Fibroblast of lung (primary cell): ENCODE data around the gene MAPKAPK2. TPM values are rescaled to one million over a fixed set of nuclear protein-coding genes. Genes with fewer than 3 reads are reported as not detected.
A peak's percentile ranks its signal among the peaks of the same experiment; 100 is the strongest.

Experiments used
- DNase-seq, 2 donors: peaks; one replicate each; pipeline versions ENCODE4 v3.0.0 to v3.0.0-alpha.2; 2010; ENCODE audit warnings: low read depth in 2 of 2
- H2AFZ ChIP-seq: 2 replicates; pipeline ENCODE4 v1.5.1; 2012; ENCODE audit warnings: low read length, control low read depth, inconsistent platforms
- H3K27ac ChIP-seq: 2 replicates; pipeline ENCODE4 v1.5.1; 2011; ENCODE audit warnings: low read length, control low read depth; ENCODE audit not compliant: insufficient read depth
- H3K27me3 ChIP-seq: 2 replicates; pipeline ENCODE4 v1.5.1; 2011; ENCODE audit warnings: mild to moderate bottlenecking, low read length; ENCODE audit not compliant: control insufficient read depth, insufficient read depth
- H3K36me3 ChIP-seq: 2 replicates; pipeline ENCODE4 v1.5.1; 2011; ENCODE audit warnings: low read length; ENCODE audit not compliant: control insufficient read depth, insufficient read depth
- H3K4me1 ChIP-seq: 2 replicates; pipeline ENCODE4 v1.5.1; 2011; ENCODE audit warnings: low read length; ENCODE audit not compliant: control insufficient read depth, insufficient read depth; ENCODE audit errors: extremely low read depth
- H3K4me2 ChIP-seq: 2 replicates; pipeline ENCODE4 v1.5.1; 2011; ENCODE audit warnings: low read length, control low read depth; ENCODE audit not compliant: insufficient read depth; ENCODE audit errors: extremely low read depth
- H3K4me3 ChIP-seq, 4 experiments: fragments of 200-600 bp in 1 of 4; sonication (generic) in 1 of 4; replicated peaks in 1 of 4; 2 replicates each; pipeline ENCODE4 v1.5.1; 2011 to 2016; ENCODE audit warnings: low read length in 4 of 4, low read depth in 3 of 4, mild to moderate bottlenecking in 3 of 4, control low read depth in 2 of 4, inconsistent platforms in 1 of 4, mixed read lengths in 1 of 4; ENCODE audit not compliant: insufficient read depth in 1 of 4; ENCODE audit errors: control extremely low read depth in 1 of 4
- H3K79me2 ChIP-seq: 2 replicates; pipeline ENCODE4 v1.5.1; 2012; ENCODE audit warnings: mild to moderate bottlenecking, low read length, inconsistent platforms; ENCODE audit not compliant: control insufficient read depth, insufficient read depth
- H3K9ac ChIP-seq: 2 replicates; pipeline ENCODE4 v1.5.1; 2011; ENCODE audit warnings: mild to moderate bottlenecking, low read length, control low read depth; ENCODE audit not compliant: insufficient read depth
- H3K9me3 ChIP-seq: 2 replicates; pipeline ENCODE4 v1.5.1; 2012; ENCODE audit warnings: low read depth, low read length; ENCODE audit not compliant: control insufficient read depth, insufficient read depth
- H4K20me1 ChIP-seq: 2 replicates; pipeline ENCODE4 v1.5.1; 2011; ENCODE audit warnings: low read length; ENCODE audit not compliant: control insufficient read depth, insufficient read depth; ENCODE audit errors: extremely low read depth
- CTCF ChIP-seq, 2 donors: IDR thresholded peaks in 1 of 2; conservative IDR thresholded peaks in 1 of 2; 1 replicate in 1 of 2; 2 replicates in 1 of 2; pipeline ENCODE4 v1.5.1; 2011 to 2012; ENCODE audit warnings: low read length in 2 of 2, control low read depth in 1 of 2, inconsistent platforms in 1 of 2, low read depth in 1 of 2, mild to moderate bottlenecking in 1 of 2
- EZH2 ChIP-seq: IDR thresholded peaks from 2 replicates; pipeline ENCODE4 v1.5.1; 2012; ENCODE audit warnings: low read length, control low read depth, mild to moderate bottlenecking; ENCODE audit errors: missing control alignments
- polyA minus RNA-seq: library from RNA; depleted of rRNA, polyadenylated mRNA; stranded (reverse); fragments of >200 nt; gene quantifications from 2 replicates; pipeline ENCODE4 v1.2.3, GENCODE V29; 2011; ENCODE audit warnings: low replicate concordance
- polyA plus RNA-seq, 2 donors: library from polyadenylated mRNA; depleted of rRNA in 1 of 2; stranded (reverse) in 1 of 2; unstranded in 1 of 2; fragments of >200 nt; gene quantifications; 2 replicates each; pipeline ENCODE4 v1.2.1, GENCODE V29; 2011 to 2012; ENCODE audit warnings: missing spikeins in 1 of 2
- total RNA-seq: library from RNA; depleted of rRNA; stranded (reverse); fragments of >200 nt; gene quantifications from 2 replicates; pipeline ENCODE4 v1.2.1, GENCODE V29; 2014

MAPKAPK2 gene
- total RNA-seq (31.3 and 51.9 TPM in 2 replicates), polyA plus RNA-seq (74.4 and 85.7 TPM in 2 replicates), polyA minus RNA-seq (138 and 201 TPM in 2 replicates)
- 65.5 and 70.1 TPM in 2 replicates for polyA plus RNA-seq (2012)

- Histone ChIP-seq H4K20me1 (no peaks in the 10 kb centered on the region), H3K27me3 (peaks cover 6% of the 10 kb centered on the region), H3K4me2 (peak within 1 kb of the TSS; percentile 85), H3K27ac (peak within 1 kb of the TSS; percentile 95), H2AFZ (peak within 1 kb of the TSS; percentile 91), H3K9me3 (no peaks in the 10 kb centered on the region), H3K4me1 (peaks cover 11% of the 10 kb centered on the region), H3K79me2 (peaks cover 42% of the 10 kb centered on the region), H3K9ac (peak within 1 kb of the TSS; percentile 95), H3K4me3 (peak within 1 kb of the TSS; percentile 76 to 87 (median 84)), H3K36me3 (no peaks in the 10 kb centered on the region)
- TF ChIP-seq EZH2 (no peak), CTCF (conservative IDR thresholded peaks at IDR 0.05 in 1 of 2, IDR thresholded peaks at IDR 0.05 in 1 of 2; ENCODE audit: low read depth in 1 of 2, low read length in 2 of 2) (no peak)
- DNase-seq, result peak; percentile 55 to 74
These were observed at the start of gene MAPKAPK2 for GRCh38 chr1:206684478-206685333. Gene MAPKAPK2, plus strand, starts transcription at chr1:206684905. Its CDS starts 325 bp downstream, at chr1:206685230.

GRCh38 chr1:206635080-206635977 lies 49.4 kb upstream of the MAPKAPK2 start, which contains the start of gene DYRK3:
Gene DYRK3, plus strand, starts transcription at chr1:206635536. Its CDS starts 168 bp downstream, at chr1:206635704.
- no peaks in the 10 kb centered on the region for H3K36me3 ChIP-seq
- H4K20me1 ChIP-seq, result no peaks in the 10 kb centered on the region
- H3K4me3 ChIP-seq, result peak within 1 kb of the TSS; percentile 79 to 94 (median 84)
- peak within 1 kb of the TSS; percentile 93 for H3K9ac ChIP-seq
- H3K79me2 ChIP-seq, result peaks cover 18% of the 10 kb centered on the region
- H3K4me1 ChIP-seq, result peaks cover 16% of the 10 kb centered on the region
- H3K27ac ChIP-seq, result peak within 1 kb of the TSS; percentile 89
- peak; percentile 91 for DNase-seq
- H2AFZ ChIP-seq, result peak within 1 kb of the TSS; percentile 25
- no peaks in the 10 kb centered on the region for H3K9me3 ChIP-seq
- no peaks in the 10 kb centered on the region for H3K27me3 ChIP-seq
- peak within 1 kb of the TSS; percentile 84 for H3K4me2 ChIP-seq
- no peak for TF ChIP-seq EZH2
- TF ChIP-seq CTCF (conservative IDR thresholded peaks at IDR 0.05 in 1 of 2, IDR thresholded peaks at IDR 0.05 in 1 of 2; ENCODE audit: low read depth in 1 of 2, low read length in 2 of 2), result no peak

GRCh38 chr1:206635978-206636345 lies 48.7 kb upstream of the MAPKAPK2 start:
- DNase-seq, result no peak
- Histone ChIP-seq H3K36me3 (no peaks in the 10 kb centered on the region), H3K27me3 (no peaks in the 10 kb centered on the region), H4K20me1 (no peaks in the 10 kb centered on the region), H3K4me2 (peak overlapping the region; percentile 84), H2AFZ (no peak overlapping the region), H3K9me3 (no peaks in the 10 kb centered on the region), H3K79me2 (peaks cover 18% of the 10 kb centered on the region), H3K9ac (peak overlapping the region; percentile 93), H3K4me1 (peaks cover 16% of the 10 kb centered on the region), H3K27ac (peak overlapping the region; percentile 89), H3K4me3 (peak overlapping the region; percentile 79 to 94 (median 84))
- TF ChIP-seq CTCF (conservative IDR thresholded peaks at IDR 0.05 in 1 of 2, IDR thresholded peaks at IDR 0.05 in 1 of 2; ENCODE audit: low read depth in 1 of 2, low read length in 2 of 2) (no peak), EZH2 (no peak)
